Esophagus squamous epithelium (tissue), 4 donors: ENCODE results near the gene CCDC88C.

ENCODE experiments used
- POLR2A ChIP-seq, 4 donors: fragments of 450-650 bp; IDR thresholded peaks; one replicate each; pipeline ENCODE4 v1.6.1; 2017; ENCODE audit warnings: antibody characterized with exemption in 4 of 4, mild to moderate bottlenecking in 4 of 4, moderate library complexity in 3 of 4
- TF ChIP-seq, protein P1 (sequence below), 6 experiments: fragments of 450-650 bp in 4 of 6; fragments of 200-600 bp in 2 of 6; sonication (generic) in 2 of 6; IDR thresholded peaks; one replicate each; pipeline ENCODE4 v1.5.1; 2016 to 2019; ENCODE audit warnings: antibody characterized with exemption in 6 of 6, mild to moderate bottlenecking in 4 of 6, moderate library complexity in 4 of 6

DNA sequence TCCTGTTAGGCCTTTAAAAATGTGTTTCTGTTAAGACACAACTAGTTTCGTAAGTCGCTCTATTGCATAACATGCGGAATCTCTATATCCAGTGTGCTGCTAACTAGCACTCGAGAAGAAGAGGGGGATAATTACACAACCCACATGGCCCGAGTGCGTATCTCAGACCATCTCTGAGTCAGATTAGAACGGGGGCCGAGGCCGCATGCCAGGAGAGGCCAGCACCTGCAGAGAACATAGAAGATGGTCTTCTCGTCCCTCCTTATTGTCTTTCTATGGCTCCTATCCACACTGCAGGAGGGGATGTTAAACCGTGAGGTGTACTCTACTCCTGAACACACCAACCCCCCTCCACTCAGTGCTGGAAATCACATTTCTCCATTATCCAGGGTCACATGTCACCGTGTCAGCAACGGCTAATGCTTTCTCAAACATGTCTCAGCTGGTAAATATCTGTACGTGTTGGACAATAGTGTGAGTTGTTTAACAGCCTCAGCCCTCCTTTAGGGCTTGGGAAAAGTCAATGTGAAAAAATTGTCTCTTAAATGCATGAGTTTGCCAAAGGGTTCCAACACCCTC lies 56.3 kb downstream of the CCDC88C start:
- TF ChIP-seq, protein P1, sequence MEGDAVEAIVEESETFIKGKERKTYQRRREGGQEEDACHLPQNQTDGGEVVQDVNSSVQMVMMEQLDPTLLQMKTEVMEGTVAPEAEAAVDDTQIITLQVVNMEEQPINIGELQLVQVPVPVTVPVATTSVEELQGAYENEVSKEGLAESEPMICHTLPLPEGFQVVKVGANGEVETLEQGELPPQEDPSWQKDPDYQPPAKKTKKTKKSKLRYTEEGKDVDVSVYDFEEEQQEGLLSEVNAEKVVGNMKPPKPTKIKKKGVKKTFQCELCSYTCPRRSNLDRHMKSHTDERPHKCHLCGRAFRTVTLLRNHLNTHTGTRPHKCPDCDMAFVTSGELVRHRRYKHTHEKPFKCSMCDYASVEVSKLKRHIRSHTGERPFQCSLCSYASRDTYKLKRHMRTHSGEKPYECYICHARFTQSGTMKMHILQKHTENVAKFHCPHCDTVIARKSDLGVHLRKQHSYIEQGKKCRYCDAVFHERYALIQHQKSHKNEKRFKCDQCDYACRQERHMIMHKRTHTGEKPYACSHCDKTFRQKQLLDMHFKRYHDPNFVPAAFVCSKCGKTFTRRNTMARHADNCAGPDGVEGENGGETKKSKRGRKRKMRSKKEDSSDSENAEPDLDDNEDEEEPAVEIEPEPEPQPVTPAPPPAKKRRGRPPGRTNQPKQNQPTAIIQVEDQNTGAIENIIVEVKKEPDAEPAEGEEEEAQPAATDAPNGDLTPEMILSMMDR (IDR thresholded peaks at IDR 0.05): no peak
- TF ChIP-seq POLR2A (IDR thresholded peaks at IDR 0.05): no peak
